WTC11 (cell line): Measurements from ENCODE around the gene TRMT112.

Experiments used
- MXD4 ChIP-seq: fragments of 250-450 bp; sonication (Bioruptor Pico); IDR thresholded peaks from 2 replicates; pipeline ENCODE4 v1.8.0; 2021; ENCODE audit warnings: mild to moderate bottlenecking, moderate library complexity, borderline replicate concordance
- NFE2L1 ChIP-seq: sonication (generic); formaldehyde crosslinking; IDR thresholded peaks from 2 replicates; pipeline ENCODE4 v1.8.1; 2023; ENCODE audit warnings: missing genetic modification reagents
- PRDM15 ChIP-seq: sonication (generic); formaldehyde crosslinking; IDR thresholded peaks from 2 replicates; pipeline ENCODE4 v1.8.0; 2022; ENCODE audit warnings: missing genetic modification reagents
- ZNF232 ChIP-seq: sonication (generic); formaldehyde crosslinking; IDR thresholded peaks from 2 replicates; pipeline ENCODE4 v1.8.0; 2022; ENCODE audit warnings: mild to moderate bottlenecking, missing genetic modification reagents
- TF ChIP-seq, protein P1 (sequence below): fragments of 250-450 bp; sonication (Bioruptor Pico); IDR thresholded peaks from 2 replicates; pipeline ENCODE4 v1.9.0; 2021; ENCODE audit warnings: mild to moderate bottlenecking, borderline replicate concordance
- TF ChIP-seq, protein P2 (sequence below): fragments of 200-600 bp; IDR thresholded peaks from 2 replicates; pipeline ENCODE4 v1.8.0; 2022; ENCODE audit warnings: antibody characterized with exemption
- TF ChIP-seq, protein P3 (sequence below): sonication (generic); formaldehyde crosslinking; IDR thresholded peaks from 2 replicates; pipeline ENCODE4 v1.8.1; 2022; ENCODE audit warnings: low read depth, missing genetic modification reagents, borderline replicate concordance

- no peak for TF ChIP-seq PRDM15
- TF ChIP-seq MXD4, result no peak
- TF ChIP-seq, protein P1, sequence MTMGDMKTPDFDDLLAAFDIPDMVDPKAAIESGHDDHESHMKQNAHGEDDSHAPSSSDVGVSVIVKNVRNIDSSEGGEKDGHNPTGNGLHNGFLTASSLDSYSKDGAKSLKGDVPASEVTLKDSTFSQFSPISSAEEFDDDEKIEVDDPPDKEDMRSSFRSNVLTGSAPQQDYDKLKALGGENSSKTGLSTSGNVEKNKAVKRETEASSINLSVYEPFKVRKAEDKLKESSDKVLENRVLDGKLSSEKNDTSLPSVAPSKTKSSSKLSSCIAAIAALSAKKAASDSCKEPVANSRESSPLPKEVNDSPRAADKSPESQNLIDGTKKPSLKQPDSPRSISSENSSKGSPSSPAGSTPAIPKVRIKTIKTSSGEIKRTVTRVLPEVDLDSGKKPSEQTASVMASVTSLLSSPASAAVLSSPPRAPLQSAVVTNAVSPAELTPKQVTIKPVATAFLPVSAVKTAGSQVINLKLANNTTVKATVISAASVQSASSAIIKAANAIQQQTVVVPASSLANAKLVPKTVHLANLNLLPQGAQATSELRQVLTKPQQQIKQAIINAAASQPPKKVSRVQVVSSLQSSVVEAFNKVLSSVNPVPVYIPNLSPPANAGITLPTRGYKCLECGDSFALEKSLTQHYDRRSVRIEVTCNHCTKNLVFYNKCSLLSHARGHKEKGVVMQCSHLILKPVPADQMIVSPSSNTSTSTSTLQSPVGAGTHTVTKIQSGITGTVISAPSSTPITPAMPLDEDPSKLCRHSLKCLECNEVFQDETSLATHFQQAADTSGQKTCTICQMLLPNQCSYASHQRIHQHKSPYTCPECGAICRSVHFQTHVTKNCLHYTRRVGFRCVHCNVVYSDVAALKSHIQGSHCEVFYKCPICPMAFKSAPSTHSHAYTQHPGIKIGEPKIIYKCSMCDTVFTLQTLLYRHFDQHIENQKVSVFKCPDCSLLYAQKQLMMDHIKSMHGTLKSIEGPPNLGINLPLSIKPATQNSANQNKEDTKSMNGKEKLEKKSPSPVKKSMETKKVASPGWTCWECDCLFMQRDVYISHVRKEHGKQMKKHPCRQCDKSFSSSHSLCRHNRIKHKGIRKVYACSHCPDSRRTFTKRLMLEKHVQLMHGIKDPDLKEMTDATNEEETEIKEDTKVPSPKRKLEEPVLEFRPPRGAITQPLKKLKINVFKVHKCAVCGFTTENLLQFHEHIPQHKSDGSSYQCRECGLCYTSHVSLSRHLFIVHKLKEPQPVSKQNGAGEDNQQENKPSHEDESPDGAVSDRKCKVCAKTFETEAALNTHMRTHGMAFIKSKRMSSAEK, result no peak
- TF ChIP-seq, protein P2, sequence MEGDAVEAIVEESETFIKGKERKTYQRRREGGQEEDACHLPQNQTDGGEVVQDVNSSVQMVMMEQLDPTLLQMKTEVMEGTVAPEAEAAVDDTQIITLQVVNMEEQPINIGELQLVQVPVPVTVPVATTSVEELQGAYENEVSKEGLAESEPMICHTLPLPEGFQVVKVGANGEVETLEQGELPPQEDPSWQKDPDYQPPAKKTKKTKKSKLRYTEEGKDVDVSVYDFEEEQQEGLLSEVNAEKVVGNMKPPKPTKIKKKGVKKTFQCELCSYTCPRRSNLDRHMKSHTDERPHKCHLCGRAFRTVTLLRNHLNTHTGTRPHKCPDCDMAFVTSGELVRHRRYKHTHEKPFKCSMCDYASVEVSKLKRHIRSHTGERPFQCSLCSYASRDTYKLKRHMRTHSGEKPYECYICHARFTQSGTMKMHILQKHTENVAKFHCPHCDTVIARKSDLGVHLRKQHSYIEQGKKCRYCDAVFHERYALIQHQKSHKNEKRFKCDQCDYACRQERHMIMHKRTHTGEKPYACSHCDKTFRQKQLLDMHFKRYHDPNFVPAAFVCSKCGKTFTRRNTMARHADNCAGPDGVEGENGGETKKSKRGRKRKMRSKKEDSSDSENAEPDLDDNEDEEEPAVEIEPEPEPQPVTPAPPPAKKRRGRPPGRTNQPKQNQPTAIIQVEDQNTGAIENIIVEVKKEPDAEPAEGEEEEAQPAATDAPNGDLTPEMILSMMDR, result no peak
- no peak for TF ChIP-seq NFE2L1 (CRISPR knock-in tag)
- TF ChIP-seq, protein P3, sequence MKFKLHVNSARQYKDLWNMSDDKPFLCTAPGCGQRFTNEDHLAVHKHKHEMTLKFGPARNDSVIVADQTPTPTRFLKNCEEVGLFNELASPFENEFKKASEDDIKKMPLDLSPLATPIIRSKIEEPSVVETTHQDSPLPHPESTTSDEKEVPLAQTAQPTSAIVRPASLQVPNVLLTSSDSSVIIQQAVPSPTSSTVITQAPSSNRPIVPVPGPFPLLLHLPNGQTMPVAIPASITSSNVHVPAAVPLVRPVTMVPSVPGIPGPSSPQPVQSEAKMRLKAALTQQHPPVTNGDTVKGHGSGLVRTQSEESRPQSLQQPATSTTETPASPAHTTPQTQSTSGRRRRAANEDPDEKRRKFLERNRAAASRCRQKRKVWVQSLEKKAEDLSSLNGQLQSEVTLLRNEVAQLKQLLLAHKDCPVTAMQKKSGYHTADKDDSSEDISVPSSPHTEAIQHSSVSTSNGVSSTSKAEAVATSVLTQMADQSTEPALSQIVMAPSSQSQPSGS (CRISPR knock-in tag), result no peak
- TF ChIP-seq ZNF232 (CRISPR knock-in tag), result no peak
Observed at GRCh38 chr11:64352995-64353714, 35.8 kb upstream of the TRMT112 start.
